Measurements from ENCODE around the gene CCDC88C. TPM values are rescaled to one million over a fixed set of nuclear protein-coding genes. Genes with fewer than 3 reads are reported as not detected.
A peak's percentile ranks its signal among the peaks of the same experiment; 100 is the strongest.

Gene CCDC88C
- polyA plus RNA-seq, 2 of the 4 experiments (the other 2 are of a cell fraction): 2.9 to 3.7 TPM

GRCh38 chr14:91263329-91263728 lies 154.3 kb downstream of the CCDC88C start:
- 84% methylated on average over 2 of the region's 2 CpGs for WGBS (ENCODE audit: missing lambda C conversion rate)
- no peak for TF ChIP-seq ELK1 (IDR thresholded peaks at IDR 0.05; ENCODE audit: low read depth, low read length)
- TF ChIP-seq RNF2 (IDR thresholded peaks at IDR 0.05; ENCODE audit: borderline replicate concordance, low read depth): no peak
- TF ChIP-seq ZFP36 (IDR thresholded peaks at IDR 0.05; ENCODE audit: borderline replicate concordance, partially characterized antibody): peak; percentile 80
- Histone ChIP-seq H3K4me1 (no peaks in the 10 kb centered on the region), H3K4me3 (no peak overlapping the region), H3K27ac (no peak overlapping the region), H3K4me2 (no peak overlapping the region), H3K9me3 (no peaks in the 10 kb centered on the region)
- no peak for ATAC-seq
- POLR2A ChIA-PET: no interaction called here
- DNase-seq (ENCODE audit: low read depth in 1 of 2, low spot score in 1 of 2): no peak
- CTCF ChIA-PET: interaction anchor here (0.8 kb wide), 1 partner anchor 87 kb away, joined by 3 read pairs; no protein-coding TSS in a partner anchor
- no peak for FAIRE-seq

GRCh38 chr14:91261986-91262549 lies 155.6 kb downstream of the CCDC88C start:
- Histone ChIP-seq H3K4me2 (no peak overlapping the region), H3K4me1 (no peaks in the 10 kb centered on the region), H3K27ac (no peak overlapping the region), H3K9me3 (no peaks in the 10 kb centered on the region), H3K4me3 (no peak overlapping the region)
- no peak for ATAC-seq
- ChIA-PET POLR2A (no interaction called here), CTCF (interaction anchor here (0.9 to 1.0 kb wide), 2 partner anchors 20 to 25 kb away, joined by 3 to 4 read pairs; no protein-coding TSS in a partner anchor)
- WGBS (ENCODE audit: missing lambda C conversion rate): 87% methylated on average over 11 of the region's 11 CpGs
- no peak for FAIRE-seq
- TF ChIP-seq NR3C1 (IDR thresholded peaks at IDR 0.05): no peak
- TF ChIP-seq ZFP36 (IDR thresholded peaks at IDR 0.05; ENCODE audit: borderline replicate concordance, partially characterized antibody): no peak
- TF ChIP-seq ATOH8 (CRISPR knock-in tag; IDR thresholded peaks at IDR 0.05; ENCODE audit: low read depth): no peak
- no peak for TF ChIP-seq SREBF2 (IDR thresholded peaks at IDR 0.05)
- TF ChIP-seq KDM5A (IDR thresholded peaks at IDR 0.05): no peak
- no peak for TF ChIP-seq RNF2 (IDR thresholded peaks at IDR 0.05; ENCODE audit: borderline replicate concordance, low read depth)
- TF ChIP-seq HEYL (CRISPR knock-in tag; IDR thresholded peaks at IDR 0.05): no peak
- TF ChIP-seq TP53 (CRISPR knock-in tag; IDR thresholded peaks at IDR 0.05): no peak
- TF ChIP-seq RCOR1 (IDR thresholded peaks at IDR 0.05; ENCODE audit: low read depth, low read length): no peak
- no peak for TF ChIP-seq MYC (IDR thresholded peaks at IDR 0.05; ENCODE audit: borderline replicate concordance, low read length)
- no peak for TF ChIP-seq USF2 (IDR thresholded peaks at IDR 0.05)
- no peak for TF ChIP-seq CBX8 (IDR thresholded peaks at IDR 0.05)
- no peak for TF ChIP-seq ELK1 (IDR thresholded peaks at IDR 0.05; ENCODE audit: low read depth, low read length)
- no peak for TF ChIP-seq REST (IDR thresholded peaks at IDR 0.05)
- DNase-seq (ENCODE audit: low read depth in 1 of 2, low spot score in 1 of 2): no peak

All from A549 (cell line).